Measurements from ENCODE around the gene KLRD1. TPM values are rescaled to one million over a fixed set of nuclear protein-coding genes. Genes with fewer than 3 reads are reported as not detected.
A peak's percentile ranks its signal among the peaks of the same experiment; 100 is the strongest.
"Not testable (repeated sequence)": the region's sequence is repeated elsewhere in the genome, so short reads cannot be mapped to it uniquely, and the experiment has no call there.

Gene KLRD1
- total RNA-seq, 2 experiments from 2014 or later = 19.8 to 30.6 TPM

DNA sequence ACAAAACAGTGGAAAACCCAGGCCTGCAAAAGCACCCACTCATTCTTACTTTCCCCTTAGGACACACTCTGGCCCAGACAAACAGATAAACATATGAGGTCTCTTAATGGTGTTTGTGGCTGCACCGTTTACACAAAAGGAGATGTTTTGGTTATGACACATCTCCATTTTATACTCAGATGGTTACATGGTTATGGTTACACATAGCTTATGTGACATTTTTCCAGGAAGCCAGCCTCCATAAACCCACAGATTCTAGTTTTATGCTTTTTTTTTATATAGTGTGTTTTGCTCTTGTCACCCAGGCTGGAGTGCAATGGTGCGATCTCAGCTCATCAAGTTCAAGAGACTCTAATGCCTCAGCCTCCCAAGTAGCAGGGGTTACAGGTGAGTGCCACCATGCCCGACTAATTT is 3.5 kb upstream of the KLRD1 start:
- POLR2A ChIA-PET = interaction anchor here (0.6 to 0.8 kb wide), 2 partner anchors 10 to 59 kb away, joined by 3 read pairs; no protein-coding TSS in a partner anchor
- peaks cover 6% of the 10 kb centered on the region for H3K9me3 Mint-ChIP-seq
- peaks cover 35% of the 10 kb centered on the region for H3K36me3 Mint-ChIP-seq
- peaks cover 34% of the 10 kb centered on the region for H3K4me1 Mint-ChIP-seq
- H3K27ac Mint-ChIP-seq = peak overlapping the region; percentile 2
- no peaks in the 10 kb centered on the region for H3K27me3 Mint-ChIP-seq
- H3K4me3 Mint-ChIP-seq = no peak overlapping the region
- DNase-seq = no peak
- peak; percentile 83 for ATAC-seq (ENCODE audit: low read depth)

DNA sequence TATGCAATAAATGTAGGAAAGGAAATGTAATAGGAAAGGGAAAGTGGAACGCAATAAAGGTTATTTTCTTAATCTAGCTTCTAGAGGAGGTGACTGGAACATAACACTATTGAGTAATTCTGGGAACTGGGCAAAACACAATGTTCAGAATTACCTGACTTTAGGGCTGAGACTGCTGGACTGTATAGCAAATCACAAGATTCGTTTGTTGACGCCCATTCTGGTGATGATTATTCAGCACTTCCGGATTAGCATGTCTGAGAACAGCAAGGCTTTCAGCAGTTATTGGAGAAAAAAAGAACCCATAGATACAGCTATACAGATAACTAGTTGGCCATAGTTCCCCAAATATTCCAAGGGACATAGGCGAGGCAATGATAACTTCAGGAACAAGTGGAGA is 2.3 kb upstream of the KLRD1 start:
- Mint-ChIP-seq H3K27me3 (no peaks in the 10 kb centered on the region), H3K36me3 (peaks cover 33% of the 10 kb centered on the region), H3K4me3 (no peak overlapping the region), H3K27ac (no peak overlapping the region), H3K9me3 (peaks cover 7% of the 10 kb centered on the region), H3K4me1 (peaks cover 36% of the 10 kb centered on the region)
- DNase-seq = no peak
- POLR2A ChIA-PET = no interaction called here
- no peak for ATAC-seq (ENCODE audit: low read depth)

DNA sequence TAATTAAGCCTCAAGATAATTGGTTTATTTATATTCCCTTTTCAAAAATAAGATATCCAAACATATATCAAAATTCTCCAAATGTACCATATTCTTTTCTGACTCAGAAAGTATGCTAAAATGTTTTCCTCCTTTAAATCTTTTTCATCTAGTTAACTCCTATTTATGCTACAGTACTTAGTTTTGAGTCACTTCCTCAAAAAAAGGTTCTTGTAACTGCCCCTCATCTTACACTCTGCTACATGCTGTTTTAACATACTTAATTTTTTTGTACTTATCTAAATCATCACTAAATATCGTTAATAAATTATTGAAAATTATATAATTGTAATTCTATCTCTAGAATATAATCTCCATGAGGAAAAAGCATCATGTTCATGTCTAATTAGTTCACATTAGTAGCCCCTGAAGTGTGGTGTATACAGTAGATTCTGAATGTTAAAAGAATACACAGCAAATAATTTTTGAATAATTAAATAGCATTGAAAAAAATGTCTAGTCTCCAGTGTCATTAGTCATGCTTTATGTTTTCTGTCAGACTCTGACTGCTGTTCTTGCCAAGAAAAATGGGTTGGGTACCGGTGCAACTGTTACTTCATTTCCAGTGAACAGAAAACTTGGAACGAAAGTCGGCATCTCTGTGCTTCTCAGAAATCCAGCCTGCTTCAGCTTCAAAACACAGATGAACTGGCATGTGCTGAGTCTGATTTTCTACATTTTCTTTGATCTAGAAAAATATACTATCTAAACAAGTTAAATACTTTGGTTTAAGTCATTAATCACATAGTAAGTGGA is 3.5 kb downstream of the KLRD1 start:
- POLR2A ChIA-PET = interaction anchor here (0.6 kb wide), 1 partner anchor 63 kb away, joined by 5 read pairs; no protein-coding TSS in a partner anchor
- Mint-ChIP-seq H3K4me3 (no peak overlapping the region), H3K4me1 (peaks cover 7% of the 10 kb centered on the region), H3K36me3 (no peaks in the 10 kb centered on the region), H3K9me3 (peaks cover 1% of the 10 kb centered on the region), H3K27ac (no peak overlapping the region), H3K27me3 (no peaks in the 10 kb centered on the region)
- DNase-seq (no peak), ATAC-seq (ENCODE audit: low read depth) (no peak)

DNA sequence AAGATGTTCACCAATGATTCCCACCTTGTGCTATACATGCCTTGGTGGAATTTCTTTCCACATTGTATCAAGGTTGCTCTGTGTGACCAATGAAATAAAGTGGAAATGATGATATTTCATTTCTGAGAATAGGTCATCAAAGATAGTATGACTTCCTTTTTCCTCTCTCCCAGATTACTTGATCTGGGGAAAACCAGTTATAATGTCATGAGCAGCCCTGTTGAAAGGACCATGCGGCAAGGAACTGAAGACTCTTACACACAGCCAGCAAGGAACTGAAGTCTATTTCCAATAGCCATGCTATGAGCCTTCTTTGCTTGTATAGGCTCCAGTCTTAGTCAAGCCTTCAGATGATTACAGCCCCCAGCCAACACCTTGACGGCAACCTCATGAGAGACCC is 11.7 kb downstream of the KLRD1 start:
- POLR2A ChIA-PET = interaction anchor here (0.7 kb wide), 2 partner anchors 85 to 1639 kb away, joined by 3 read pairs; no protein-coding TSS in a partner anchor
- DNase-seq (no peak), ATAC-seq (ENCODE audit: low read depth) (no peak)
- H3K27ac Mint-ChIP-seq = peak overlapping the region; percentile 36
- peaks cover 15% of the 10 kb centered on the region for H3K4me1 Mint-ChIP-seq
- no peak overlapping the region for H3K4me3 Mint-ChIP-seq
- peaks cover 12% of the 10 kb centered on the region for H3K9me3 Mint-ChIP-seq
- peaks cover 18% of the 10 kb centered on the region for H3K36me3 Mint-ChIP-seq
- no peaks in the 10 kb centered on the region for H3K27me3 Mint-ChIP-seq

DNA sequence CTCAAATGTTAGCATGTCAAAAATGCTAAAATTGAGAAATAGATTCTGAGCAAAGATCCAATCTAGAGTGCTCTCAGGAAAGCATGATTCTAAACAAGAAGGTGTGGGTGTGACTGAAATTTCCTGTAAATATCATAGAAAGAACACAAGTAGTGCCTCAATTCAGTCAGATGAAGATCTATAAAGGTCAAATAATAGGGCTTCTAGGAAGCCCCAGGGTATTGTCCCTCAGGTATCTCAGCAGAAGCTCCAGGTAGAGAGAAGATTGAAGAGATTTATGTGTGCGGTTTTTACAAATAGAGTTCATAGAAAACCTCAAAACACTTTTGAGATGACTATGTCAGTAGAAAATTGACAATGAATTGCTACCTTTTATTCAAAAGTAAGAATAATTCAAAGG is 13.0 kb downstream of the KLRD1 start:
- peak; percentile 66 for ATAC-seq (ENCODE audit: low read depth)
- Mint-ChIP-seq H3K27ac (peak overlapping the region; percentile 1), H3K27me3 (no peaks in the 10 kb centered on the region), H3K4me3 (peak overlapping the region; percentile 26), H3K4me1 (peaks cover 15% of the 10 kb centered on the region), H3K36me3 (peaks cover 21% of the 10 kb centered on the region), H3K9me3 (peaks cover 15% of the 10 kb centered on the region)
- DNase-seq = no peak
- POLR2A ChIA-PET = no interaction called here

DNA sequence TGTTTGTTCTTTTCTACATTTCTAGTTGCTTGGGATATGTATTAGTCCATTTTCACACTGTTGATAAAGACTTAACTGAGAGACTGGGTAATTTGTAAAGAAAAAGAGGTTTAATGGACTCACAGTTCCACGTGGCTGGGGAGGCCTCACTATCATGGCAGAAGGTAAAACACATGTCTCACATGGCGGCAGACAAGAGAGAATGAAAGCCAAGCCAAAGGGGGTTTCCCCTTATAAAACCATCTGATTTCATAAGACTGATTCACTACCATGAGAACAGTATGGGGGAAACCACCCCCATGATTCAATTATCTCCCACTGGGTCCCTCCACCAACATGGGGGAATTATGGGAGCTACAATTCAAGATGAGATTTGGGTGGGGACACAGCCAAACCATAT is 21.0 kb downstream of the KLRD1 start:
- H3K27ac Mint-ChIP-seq; H3K27me3 Mint-ChIP-seq; ATAC-seq (ENCODE audit: low read depth); POLR2A ChIA-PET; H3K9me3 Mint-ChIP-seq; H3K4me3 Mint-ChIP-seq; DNase-seq: not testable (repeated sequence)
- Mint-ChIP-seq H3K4me1 (peaks cover 11% of the 10 kb centered on the region), H3K36me3 (peaks cover 12% of the 10 kb centered on the region)

DNA sequence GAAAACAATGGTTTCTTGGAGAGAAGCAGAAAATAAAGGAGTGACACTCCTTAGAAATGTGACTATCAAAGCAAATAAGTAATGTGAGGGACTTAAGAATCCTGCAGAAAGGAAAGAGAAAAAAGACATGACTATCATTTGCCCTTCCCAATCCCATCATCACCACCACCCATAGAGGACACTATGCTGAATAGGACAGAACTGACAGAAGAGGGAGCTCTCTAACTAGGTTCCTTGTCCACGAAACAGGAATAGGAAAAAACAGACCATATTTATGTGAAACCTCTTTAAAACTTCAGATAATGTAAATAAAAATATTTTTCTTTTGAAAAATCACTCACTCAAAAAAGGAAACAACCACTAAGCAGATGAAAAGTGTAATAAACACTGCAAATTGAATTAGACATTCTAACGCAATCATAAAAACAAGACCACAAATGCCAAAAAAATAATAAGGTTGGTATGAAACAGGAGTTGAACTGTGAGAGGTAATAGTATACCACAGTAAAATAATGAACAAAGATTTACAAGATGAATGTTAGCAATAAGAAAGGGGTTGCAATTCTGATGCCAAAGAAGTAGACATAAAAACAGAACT is 24.1 kb downstream of the KLRD1 start:
- no peaks in the 10 kb centered on the region for H3K27me3 Mint-ChIP-seq
- H3K4me3 Mint-ChIP-seq = no peak overlapping the region
- POLR2A ChIA-PET = interaction anchor here (1.7 kb wide), 1 partner anchor 34 kb away, joined by 4 read pairs; no protein-coding TSS in a partner anchor
- H3K27ac Mint-ChIP-seq = no peak overlapping the region
- H3K4me1 Mint-ChIP-seq = peaks cover 11% of the 10 kb centered on the region
- peaks cover 7% of the 10 kb centered on the region for H3K36me3 Mint-ChIP-seq
- ATAC-seq (ENCODE audit: low read depth) = peak; percentile 45
- H3K9me3 Mint-ChIP-seq = peaks cover 5% of the 10 kb centered on the region
- no peak for DNase-seq

DNA sequence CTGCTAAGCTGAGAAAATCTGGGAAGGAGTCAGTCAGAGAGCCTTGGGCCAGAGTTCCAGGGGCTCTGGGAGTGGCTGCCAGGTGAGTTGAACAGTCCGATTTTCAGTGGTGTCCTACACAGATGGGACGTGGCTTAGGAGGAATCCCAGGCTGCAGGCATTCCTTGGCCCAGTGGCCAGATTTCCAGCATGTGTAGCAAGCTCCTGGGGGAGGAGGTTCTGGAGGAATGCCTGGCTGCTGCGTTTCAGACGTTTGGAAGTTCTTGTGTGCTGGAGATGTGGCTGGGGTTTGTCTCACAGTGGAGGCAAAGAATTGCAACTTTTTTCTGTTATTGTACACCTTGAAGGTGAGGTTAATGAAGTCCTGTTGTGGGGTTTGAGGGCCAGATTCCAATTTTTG is 28.5 kb downstream of the KLRD1 start:
- H3K36me3 Mint-ChIP-seq; H3K27ac Mint-ChIP-seq; H3K4me3 Mint-ChIP-seq; ATAC-seq (ENCODE audit: low read depth); H3K9me3 Mint-ChIP-seq; POLR2A ChIA-PET; H3K27me3 Mint-ChIP-seq; DNase-seq: not testable (repeated sequence)
- peaks cover 10% of the 10 kb centered on the region for H3K4me1 Mint-ChIP-seq

DNA sequence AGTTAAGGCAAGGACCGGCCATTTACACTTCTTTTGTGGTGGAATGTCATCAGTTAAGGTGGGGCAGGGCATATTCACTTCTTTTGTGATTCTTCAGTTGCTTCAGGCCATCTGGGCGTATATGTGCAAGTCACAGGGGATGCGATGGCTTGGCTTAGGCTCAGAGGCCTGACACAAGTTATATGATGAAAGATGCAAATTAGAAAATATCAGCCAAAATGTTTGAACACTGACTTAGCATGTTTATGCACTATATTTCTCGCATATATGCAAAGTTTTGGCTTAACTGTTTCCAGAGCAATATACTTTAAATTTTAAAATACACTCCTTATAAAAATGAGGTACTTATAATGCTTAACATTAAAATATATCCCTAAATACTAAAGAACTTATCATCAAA is 30.8 kb downstream of the KLRD1 start:
- Mint-ChIP-seq H3K4me1 (peaks cover 13% of the 10 kb centered on the region), H3K9me3 (peaks cover 20% of the 10 kb centered on the region), H3K36me3 (peaks cover 22% of the 10 kb centered on the region)
- not testable (repeated sequence) for DNase-seq; H3K27me3 Mint-ChIP-seq; H3K4me3 Mint-ChIP-seq; ATAC-seq (ENCODE audit: low read depth); H3K27ac Mint-ChIP-seq
- POLR2A ChIA-PET = interaction anchor here (0.6 kb wide), 1 partner anchor 28 kb away, joined by 3 read pairs; no protein-coding TSS in a partner anchor

DNA sequence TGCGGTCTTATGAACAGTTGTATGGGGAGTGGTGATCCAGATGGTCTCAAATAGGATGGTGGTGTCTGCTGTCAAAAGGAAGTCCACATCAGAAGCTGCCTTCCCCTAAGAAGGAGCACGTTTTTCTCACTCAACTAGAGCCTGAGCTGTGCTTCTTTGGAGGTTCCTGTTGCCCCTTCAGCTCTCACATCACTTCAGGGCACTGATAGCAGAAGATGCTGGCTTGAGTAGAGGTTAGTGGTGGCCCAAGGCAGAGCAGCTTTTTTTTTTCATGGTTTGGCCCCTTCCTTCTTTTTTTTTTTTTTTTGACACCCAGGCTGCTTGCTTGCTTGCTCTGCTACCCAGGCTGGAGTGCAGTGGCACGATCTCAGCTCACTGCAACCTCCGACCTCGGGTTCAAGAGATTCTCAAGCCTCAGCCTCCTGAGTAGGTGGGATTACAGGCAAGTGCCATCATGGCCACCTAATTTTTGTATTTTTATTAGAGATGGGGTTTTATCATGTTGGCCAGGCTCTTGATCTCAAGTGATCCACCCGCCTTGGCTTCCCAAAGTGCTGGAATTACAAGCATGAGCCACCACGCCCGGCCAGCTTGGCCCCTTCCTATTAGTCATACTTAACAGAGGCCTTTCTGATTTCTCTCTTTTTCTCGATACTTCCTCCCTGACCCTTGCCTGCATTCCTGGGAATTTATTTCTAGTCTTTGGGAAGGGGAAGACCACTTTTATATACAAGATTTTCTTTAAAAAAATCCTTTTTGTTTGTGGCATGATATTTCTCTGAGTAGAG is 31.6 kb downstream of the KLRD1 start:
- no peak overlapping the region for H3K4me3 Mint-ChIP-seq
- H3K27me3 Mint-ChIP-seq = no peaks in the 10 kb centered on the region
- POLR2A ChIA-PET = interaction anchor here (0.5 to 0.6 kb wide), 2 partner anchors 20 to 28 kb away, joined by 3 read pairs; no protein-coding TSS in a partner anchor
- DNase-seq (no peak), ATAC-seq (ENCODE audit: low read depth) (no peak)
- peaks cover 26% of the 10 kb centered on the region for H3K36me3 Mint-ChIP-seq
- H3K9me3 Mint-ChIP-seq = peaks cover 23% of the 10 kb centered on the region
- H3K27ac Mint-ChIP-seq = no peak overlapping the region
- H3K4me1 Mint-ChIP-seq = peaks cover 13% of the 10 kb centered on the region

DNA sequence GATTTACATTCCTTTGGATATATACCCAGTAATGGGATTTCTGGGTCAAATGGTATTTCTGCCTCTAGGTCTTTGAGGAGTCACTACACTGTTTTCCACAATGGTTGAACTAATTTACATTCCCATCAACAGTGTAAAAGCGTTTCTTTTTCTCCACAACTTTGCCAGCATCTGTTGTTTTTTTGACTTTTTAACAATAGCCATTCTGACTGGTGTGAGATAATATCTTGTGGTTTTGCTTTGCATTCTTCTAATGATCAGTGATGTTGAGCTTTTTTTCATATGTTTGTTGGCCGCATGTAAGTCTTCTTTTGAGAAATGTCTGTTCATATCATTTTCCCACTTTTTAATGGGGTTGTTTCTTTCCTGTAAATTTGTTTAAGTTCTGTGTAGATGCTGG is 33.3 kb downstream of the KLRD1 start:
- not testable (repeated sequence) for H3K27me3 Mint-ChIP-seq; ATAC-seq (ENCODE audit: low read depth); H3K4me3 Mint-ChIP-seq; H3K27ac Mint-ChIP-seq; DNase-seq
- Mint-ChIP-seq H3K4me1 (peaks cover 13% of the 10 kb centered on the region), H3K36me3 (peaks cover 26% of the 10 kb centered on the region), H3K9me3 (peaks cover 23% of the 10 kb centered on the region)
- POLR2A ChIA-PET = interaction anchor here (0.6 kb wide), 1 partner anchor 596 kb away, joined by 3 read pairs; no protein-coding TSS in a partner anchor

DNA sequence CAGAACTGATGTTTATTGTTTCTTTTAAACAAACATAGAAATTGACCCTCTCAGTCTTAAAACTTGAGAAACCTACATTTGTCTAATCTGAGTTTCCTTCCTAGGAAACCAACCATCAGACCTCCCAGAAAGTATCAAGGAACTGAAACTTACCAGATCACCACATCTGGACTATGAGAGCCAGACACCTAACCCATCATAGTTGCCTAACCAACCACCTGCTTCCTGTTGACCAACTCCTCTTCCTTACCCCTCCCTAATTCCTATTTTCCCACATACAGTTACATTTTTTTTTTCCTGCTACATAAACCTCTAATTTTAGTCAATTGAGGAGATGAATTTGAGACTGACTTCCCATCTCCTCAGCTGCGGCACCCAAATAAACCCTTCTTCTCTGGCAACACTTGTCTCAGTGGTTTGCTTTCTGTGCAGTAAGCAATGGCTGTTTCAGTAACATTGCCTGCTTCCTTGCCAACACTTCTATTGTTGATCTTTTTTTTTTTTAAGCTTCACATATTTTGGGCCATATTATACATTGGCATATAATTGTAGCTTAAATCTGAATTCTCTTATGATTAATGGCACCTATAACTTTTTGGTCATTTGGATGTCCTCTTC is 34.3 kb downstream of the KLRD1 start:
- Mint-ChIP-seq H3K27ac (peak overlapping the region; percentile 65), H3K4me1 (peaks cover 13% of the 10 kb centered on the region), H3K27me3 (no peaks in the 10 kb centered on the region), H3K4me3 (peak overlapping the region; percentile 14), H3K36me3 (peaks cover 26% of the 10 kb centered on the region), H3K9me3 (peaks cover 23% of the 10 kb centered on the region)
- POLR2A ChIA-PET = no interaction called here
- DNase-seq (no peak), ATAC-seq (ENCODE audit: low read depth) (no peak)

DNA sequence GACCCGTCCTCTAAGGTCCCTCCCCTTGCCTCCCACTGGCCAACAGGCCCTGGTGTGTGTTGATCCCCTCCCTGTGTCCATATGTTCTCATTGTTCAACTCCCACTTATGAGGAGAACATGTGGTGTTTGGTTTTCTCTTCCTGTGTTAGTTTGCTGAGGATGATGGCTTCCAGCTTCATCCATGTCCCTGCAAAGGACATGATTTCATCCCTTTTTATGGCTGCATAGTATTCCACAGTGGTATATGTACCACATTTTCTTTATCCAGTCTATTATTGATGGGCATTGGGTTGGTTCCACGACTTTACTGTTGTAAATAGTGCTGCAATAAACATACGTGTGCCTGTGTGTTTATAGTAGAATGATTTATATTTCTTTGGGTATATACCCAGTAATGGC is 43.8 kb downstream of the KLRD1 start:
- ATAC-seq (ENCODE audit: low read depth); H3K27ac Mint-ChIP-seq; DNase-seq; H3K27me3 Mint-ChIP-seq; H3K4me1 Mint-ChIP-seq; H3K4me3 Mint-ChIP-seq; POLR2A ChIA-PET: not testable (repeated sequence)
- Mint-ChIP-seq H3K36me3 (peaks cover 44% of the 10 kb centered on the region), H3K9me3 (peaks cover 23% of the 10 kb centered on the region)
